Activated B cell treated with CpG ODN at 0.5 μM for 24 hours (primary cell): ENCODE measurements around the gene MTERF4. TPM values are rescaled to one million over a fixed set of nuclear protein-coding genes. Genes with fewer than 3 reads are reported as not detected.

Experiments
- ATAC-seq: fragments of 200-7000 bp; cut with Tn5 transposase; one replicate; pipeline ENCODE4 v1.10.0; 2021; ENCODE audit warnings: low read depth, mild to moderate bottlenecking, moderate library complexity
- CTCF ChIA-PET: fragments of 350-600 bp; sonication (Branson Sonifier 250); formaldehyde crosslinking; loops from one replicate; lab custom pipeline; 2021; ENCODE audit warnings: antibody characterized with exemption; lab: Charles Lee
- POLR2A ChIA-PET: fragments of 350-600 bp; sonication (Branson Sonifier 250); formaldehyde crosslinking; loops from one replicate; lab custom pipeline; 2021; ENCODE audit warnings: antibody characterized with exemption; lab: Charles Lee
- DNase-seq: peaks from one replicate; pipeline ENCODE4 v3.0.0; 2022
- H3K27ac Mint-ChIP-seq: one replicate; pipeline ENCODE4 v1.8.0; 2020; ENCODE audit warnings: mixed read lengths
- H3K27me3 Mint-ChIP-seq: one replicate; pipeline ENCODE4 v1.8.0; 2021; ENCODE audit warnings: mixed read lengths
- H3K36me3 Mint-ChIP-seq: one replicate; pipeline ENCODE4 v1.8.0; 2021; ENCODE audit warnings: low read depth, mixed read lengths
- H3K4me1 Mint-ChIP-seq: one replicate; pipeline ENCODE4 v1.8.0; 2021; ENCODE audit warnings: mixed read lengths
- H3K4me3 Mint-ChIP-seq: one replicate; pipeline ENCODE4 v1.8.0; 2020; ENCODE audit warnings: mild to moderate bottlenecking, mixed read lengths
- H3K9me3 Mint-ChIP-seq: one replicate; pipeline ENCODE4 v1.8.0; 2020; ENCODE audit warnings: mixed read lengths
- CTCF ChIP-seq: fragments of 200-600 bp; IDR thresholded peaks from one replicate; pipeline ENCODE4 v1.8.0; 2022; ENCODE audit warnings: antibody characterized with exemption, mild to moderate bottlenecking
- intact Hi-C: fragments of 100-400 bp; cut with micrococcal nuclease; formaldehyde crosslinking; loops from one replicate; pipeline ENCODE4 v1.15.1; 2024
- total RNA-seq: library from RNA; stranded (reverse); gene quantifications from 2 replicates; pipeline ENCODE4 v1.2.3, GENCODE V29; 2022

MTERF4 gene
- total RNA-seq, 1 donor from 2014 or later, result 122 TPM

- POLR2A ChIA-PET, result interaction anchor here (0.7 to 1.5 kb wide), 7 partner anchors 8 to 35 kb away, joined by 3 to 6 read pairs (median 4); partner anchors contain the start of genes MTERF4 and PASK
- intact Hi-C loops, result no loop called here
- H3K4me3 Mint-ChIP-seq, result no peak overlapping the region
- H3K4me1 Mint-ChIP-seq, result peaks cover 6% of the 10 kb centered on the region
- no peak for DNase-seq
- no peaks in the 10 kb centered on the region for H3K9me3 Mint-ChIP-seq
- no peak overlapping the region for H3K27ac Mint-ChIP-seq
- no peaks in the 10 kb centered on the region for H3K27me3 Mint-ChIP-seq
- peaks cover 75% of the 10 kb centered on the region for H3K36me3 Mint-ChIP-seq
- no peak for TF ChIP-seq CTCF
- no peak for ATAC-seq
- CTCF ChIA-PET, result interaction anchor here (0.6 kb wide), 1 partner anchor 484 kb away, joined by 4 read pairs; no protein-coding TSS in a partner anchor
These were observed 35.4 kb upstream of the MTERF4 start for GRCh38 chr2:241137276-241138190.

- Mint-ChIP-seq H3K4me1 (peaks cover 8% of the 10 kb centered on the region), H3K36me3 (peaks cover 71% of the 10 kb centered on the region), H3K27ac (no peak overlapping the region), H3K27me3 (no peaks in the 10 kb centered on the region), H3K4me3 (no peak overlapping the region), H3K9me3 (no peaks in the 10 kb centered on the region)
- DNase-seq, result no peak
- POLR2A ChIA-PET, result interaction anchor here (1.0 to 1.5 kb wide), 3 partner anchors 9 to 26 kb away, joined by 4 to 7 read pairs (median 4); partner anchors contain the start of gene PASK
- ATAC-seq, result no peak
- intact Hi-C loops, result no loop called here
- CTCF ChIA-PET, result no interaction called here
- TF ChIP-seq CTCF, result no peak
These were observed 34.7 kb upstream of the MTERF4 start for GRCh38 chr2:241136661-241137260.

- H3K4me1 Mint-ChIP-seq, result peaks cover 8% of the 10 kb centered on the region
- no peak for TF ChIP-seq CTCF
- H3K9me3 Mint-ChIP-seq, result no peaks in the 10 kb centered on the region
- no peak for ATAC-seq
- no peaks in the 10 kb centered on the region for H3K27me3 Mint-ChIP-seq
- H3K36me3 Mint-ChIP-seq, result peaks cover 65% of the 10 kb centered on the region
- no peak overlapping the region for H3K27ac Mint-ChIP-seq
- ChIA-PET CTCF (no interaction called here), POLR2A (interaction anchor here (0.6 to 1.5 kb wide), 4 partner anchors 9 to 37 kb away, joined by 3 to 7 read pairs (median 4); partner anchors contain the start of gene PASK)
- intact Hi-C loops, result no loop called here
- no peak overlapping the region for H3K4me3 Mint-ChIP-seq
- DNase-seq, result no peak
These were observed 34.1 kb upstream of the MTERF4 start for GRCh38 chr2:241136191-241136590.

GRCh38 chr2:241135737-241136136 lies 33.6 kb upstream of the MTERF4 start:
- no peak overlapping the region for H3K27ac Mint-ChIP-seq
- intact Hi-C loops, result no loop called here
- no peaks in the 10 kb centered on the region for H3K9me3 Mint-ChIP-seq
- peaks cover 8% of the 10 kb centered on the region for H3K4me1 Mint-ChIP-seq
- DNase-seq (no peak), ATAC-seq (no peak)
- H3K27me3 Mint-ChIP-seq, result no peaks in the 10 kb centered on the region
- ChIA-PET POLR2A (interaction anchor here (0.6 to 1.2 kb wide), 4 partner anchors 8 to 36 kb away, joined by 3 to 7 read pairs (median 3); partner anchors contain the start of gene MTERF4), CTCF (no interaction called here)
- no peak for TF ChIP-seq CTCF
- no peak overlapping the region for H3K4me3 Mint-ChIP-seq
- H3K36me3 Mint-ChIP-seq, result peaks cover 65% of the 10 kb centered on the region

- TF ChIP-seq CTCF, result no peak
- no peaks in the 10 kb centered on the region for H3K27me3 Mint-ChIP-seq
- ATAC-seq, result no peak
- no peaks in the 10 kb centered on the region for H3K9me3 Mint-ChIP-seq
- CTCF ChIA-PET, result no interaction called here
- H3K4me3 Mint-ChIP-seq, result no peak overlapping the region
- H3K36me3 Mint-ChIP-seq, result peaks cover 63% of the 10 kb centered on the region
- DNase-seq, result no peak
- H3K27ac Mint-ChIP-seq, result no peak overlapping the region
- intact Hi-C loops, result no loop called here
- POLR2A ChIA-PET, result interaction anchor here (0.7 to 1.1 kb wide), 3 partner anchors 16 to 57 kb away, joined by 3 read pairs; partner anchors contain the start of gene MTERF4
- peaks cover 12% of the 10 kb centered on the region for H3K4me1 Mint-ChIP-seq
These were observed 32.6 kb upstream of the MTERF4 start for GRCh38 chr2:241134711-241135110.
